ENCODE results near the gene PNMT.
A peak's percentile ranks its signal among the peaks of the same experiment; 100 is the strongest.

PNMT gene

DNA sequence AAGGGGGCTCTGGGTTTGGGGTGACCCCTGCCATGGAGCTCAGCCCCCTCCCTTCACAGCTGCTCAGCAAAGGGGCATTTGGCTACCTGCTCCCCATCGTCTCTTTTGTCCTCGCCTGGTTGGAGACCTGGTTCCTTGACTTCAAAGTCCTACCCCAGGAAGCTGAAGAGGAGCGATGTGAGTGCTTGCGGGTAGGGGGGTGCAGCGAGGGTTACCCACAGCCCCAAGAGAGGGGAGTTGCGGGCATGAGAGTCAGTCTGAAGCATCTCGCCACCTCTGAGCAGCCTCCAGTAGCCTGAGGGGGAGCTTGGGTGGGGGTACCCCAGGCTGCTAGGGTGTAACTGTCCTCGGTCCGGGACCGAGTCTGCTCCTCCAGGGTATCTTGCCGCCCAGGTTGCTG lies 9.9 kb upstream of the PNMT start:
- DNase-seq, result no peak

DNA sequence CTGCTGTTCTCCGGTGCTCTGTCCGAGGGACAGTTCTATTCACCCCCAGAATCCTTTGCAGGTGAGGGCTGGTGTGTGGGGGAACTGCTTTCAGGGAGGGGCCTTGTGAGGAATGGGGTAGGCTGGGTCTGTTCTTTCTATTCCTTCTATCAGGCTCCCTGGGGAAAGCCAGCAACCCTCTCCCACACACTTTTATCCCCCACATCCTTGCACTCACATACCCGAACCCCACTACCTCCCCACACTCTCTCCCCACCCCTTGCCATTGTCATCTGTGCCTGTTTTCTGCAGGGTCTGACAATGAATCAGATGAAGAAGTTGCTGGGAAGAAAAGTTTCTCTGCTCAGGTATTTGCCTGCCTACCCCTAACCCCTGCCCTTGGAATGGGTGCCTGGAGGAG lies 9.5 kb upstream of the PNMT start:
- DNase-seq, result no peak

DNA sequence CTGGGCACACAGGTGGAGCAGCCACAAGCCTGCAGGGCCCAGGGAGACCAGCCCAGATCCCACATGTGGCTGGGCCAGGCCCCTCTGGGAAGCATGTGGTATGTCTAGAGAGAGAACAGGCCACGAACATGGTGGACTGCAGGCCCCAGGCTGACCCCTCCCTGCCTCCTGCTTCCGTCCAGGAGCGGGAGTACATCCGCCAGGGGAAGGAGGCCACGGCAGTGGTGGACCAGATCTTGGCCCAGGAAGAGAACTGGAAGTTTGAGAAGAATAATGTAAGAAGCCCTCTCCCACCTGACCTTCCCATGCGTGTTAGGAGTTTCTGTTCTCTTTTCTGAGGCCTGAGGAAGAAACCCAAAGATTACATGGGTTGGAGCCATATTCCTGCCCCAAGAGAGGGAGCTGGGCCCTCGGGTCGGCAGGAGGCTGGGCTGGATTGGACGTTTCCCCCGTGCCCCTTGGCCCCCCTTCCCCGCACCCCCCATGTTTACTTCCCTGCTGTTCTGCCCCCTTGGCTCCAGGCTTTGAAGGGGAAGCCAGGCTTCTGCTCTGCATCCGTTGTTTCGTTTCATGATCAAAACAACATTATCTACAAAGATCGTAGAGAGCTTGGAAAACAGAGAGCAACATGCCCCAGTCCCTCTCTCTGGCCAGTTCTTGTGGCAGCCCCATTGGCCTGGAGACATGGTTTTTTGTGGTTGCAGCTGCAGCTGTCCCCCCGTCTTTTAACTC lies 8.8 kb upstream of the PNMT start:
- DNase-seq, result no peak

DNA sequence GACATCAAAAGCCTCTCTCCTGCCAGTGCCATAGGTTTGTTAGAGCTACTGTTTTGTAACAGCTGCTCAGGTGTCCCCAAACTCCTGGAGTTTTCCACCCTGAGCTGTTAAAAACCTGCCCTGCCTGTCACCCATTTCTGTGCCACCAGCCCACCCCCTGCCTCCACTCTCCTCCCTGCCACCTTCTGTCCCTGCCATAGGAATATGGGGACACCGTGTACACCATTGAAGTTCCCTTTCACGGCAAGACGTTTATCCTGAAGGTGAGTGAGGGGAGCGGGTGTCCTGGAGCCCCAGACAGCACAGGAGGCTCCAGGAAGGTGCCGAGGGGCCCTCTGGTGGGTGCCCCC lies 8.3 kb upstream of the PNMT start:
- DNase-seq, result no peak

DNA sequence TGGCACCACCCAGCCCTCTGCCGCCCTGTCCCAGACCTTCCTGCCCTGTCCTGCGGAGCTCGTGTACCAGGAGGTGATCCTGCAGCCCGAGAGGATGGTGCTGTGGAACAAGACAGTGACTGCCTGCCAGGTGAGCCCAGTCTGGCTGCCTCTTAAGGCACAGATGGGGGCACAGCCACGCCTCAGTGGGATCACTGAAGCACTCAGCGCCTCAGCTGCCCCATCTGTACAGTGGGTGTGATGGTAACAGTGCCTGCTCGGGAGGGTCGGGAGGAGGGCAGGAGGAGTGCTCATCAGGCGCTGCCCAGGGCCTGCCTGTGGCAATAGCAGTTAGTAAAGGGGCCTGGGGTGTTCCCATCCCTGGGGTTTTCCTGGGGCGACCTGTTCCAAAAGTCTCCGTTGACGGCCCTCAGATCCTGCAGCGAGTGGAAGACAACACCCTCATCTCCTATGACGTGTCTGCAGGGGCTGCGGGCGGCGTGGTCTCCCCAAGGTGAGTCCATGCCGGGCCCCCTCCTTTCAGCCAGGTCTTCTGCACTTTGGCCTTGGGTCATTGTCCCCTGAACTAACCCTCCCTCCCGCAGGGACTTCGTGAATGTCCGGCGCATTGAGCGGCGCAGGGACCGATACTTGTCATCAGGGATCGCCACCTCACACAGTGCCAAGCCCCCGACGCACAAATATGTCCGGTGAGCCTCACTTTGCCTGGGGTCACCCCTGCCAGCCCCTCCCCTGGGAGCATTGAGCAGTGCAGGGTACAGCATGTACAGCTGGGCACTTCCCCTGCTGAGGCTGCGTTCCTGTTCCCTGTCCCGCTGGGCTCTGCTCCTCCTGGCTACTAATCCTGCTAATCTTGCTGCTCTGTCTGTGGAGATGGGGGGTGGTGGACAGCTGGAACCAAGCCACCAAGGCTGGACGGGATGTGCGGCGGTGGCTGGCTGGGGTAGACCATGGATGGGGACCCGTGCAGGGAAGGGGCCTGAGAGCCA lies 7.6 kb upstream of the PNMT start:
- DNase-seq, result no peak

DNA sequence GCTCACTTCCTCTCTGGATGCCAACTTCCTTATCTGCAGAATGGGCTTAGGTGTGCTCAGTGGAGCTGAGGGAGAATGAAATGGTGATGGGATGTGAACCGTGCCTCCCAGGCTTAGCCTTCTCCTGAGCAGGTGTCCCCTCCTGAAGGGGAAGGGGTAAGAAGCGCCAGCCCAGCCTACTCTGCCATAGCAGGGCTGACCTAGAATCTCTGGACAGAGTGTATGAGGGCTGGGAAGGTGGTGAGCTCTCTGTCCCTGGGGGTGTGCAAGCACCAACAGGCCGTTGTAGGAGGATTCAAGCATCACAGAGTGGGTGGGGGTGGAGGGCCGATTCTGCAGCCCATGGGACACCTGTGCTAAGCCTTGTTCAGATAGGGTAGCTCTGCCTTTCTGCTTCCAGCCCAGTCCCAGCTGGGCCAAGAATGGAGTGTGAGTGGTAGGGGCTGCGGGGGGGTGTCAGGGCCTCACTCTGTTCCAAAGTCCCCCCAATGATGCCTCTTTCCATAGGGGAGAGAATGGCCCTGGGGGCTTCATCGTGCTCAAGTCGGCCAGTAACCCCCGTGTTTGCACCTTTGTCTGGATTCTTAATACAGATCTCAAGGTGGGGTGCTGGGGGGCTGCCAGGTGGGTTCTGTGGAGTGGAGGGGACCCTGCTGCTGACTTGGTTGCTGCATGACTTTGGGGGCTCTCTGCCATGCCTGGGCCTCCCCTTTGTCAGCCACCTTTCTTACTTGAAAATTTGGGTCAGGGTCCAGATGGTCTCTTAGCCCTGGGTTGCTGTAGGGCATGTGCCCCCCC lies 6.3 kb upstream of the PNMT start:
- no peak for DNase-seq

DNA sequence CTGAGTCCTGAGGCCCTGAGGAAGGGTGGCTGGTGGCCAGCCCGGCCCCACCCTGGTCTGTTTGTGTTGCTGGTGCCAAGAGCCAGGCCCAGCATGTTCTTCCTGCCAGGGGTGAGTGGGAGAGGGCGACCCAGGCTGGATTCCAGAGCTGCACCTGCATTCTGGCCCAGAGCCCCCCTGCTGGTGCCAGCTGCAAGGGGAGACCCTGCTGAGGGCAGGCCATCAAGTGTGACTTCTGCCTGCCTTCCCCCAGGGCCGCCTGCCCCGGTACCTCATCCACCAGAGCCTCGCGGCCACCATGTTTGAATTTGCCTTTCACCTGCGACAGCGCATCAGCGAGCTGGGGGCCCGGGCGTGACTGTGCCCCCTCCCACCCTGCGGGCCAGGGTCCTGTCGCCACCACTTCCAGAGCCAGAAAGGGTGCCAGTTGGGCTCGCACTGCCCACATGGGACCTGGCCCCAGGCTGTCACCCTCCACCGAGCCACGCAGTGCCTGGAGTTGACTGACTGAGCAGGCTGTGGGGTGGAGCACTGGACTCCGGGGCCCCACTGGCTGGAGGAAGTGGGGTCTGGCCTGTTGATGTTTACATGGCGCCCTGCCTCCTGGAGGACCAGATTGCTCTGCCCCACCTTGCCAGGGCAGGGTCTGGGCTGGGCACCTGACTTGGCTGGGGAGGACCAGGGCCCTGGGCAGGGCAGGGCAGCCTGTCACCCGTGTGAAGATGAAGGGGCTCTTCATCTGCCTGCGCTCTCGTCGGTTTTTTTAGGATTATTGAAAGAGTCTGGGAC lies 5.5 kb upstream of the PNMT start:
- DNase-seq, result peak; percentile 41

DNA sequence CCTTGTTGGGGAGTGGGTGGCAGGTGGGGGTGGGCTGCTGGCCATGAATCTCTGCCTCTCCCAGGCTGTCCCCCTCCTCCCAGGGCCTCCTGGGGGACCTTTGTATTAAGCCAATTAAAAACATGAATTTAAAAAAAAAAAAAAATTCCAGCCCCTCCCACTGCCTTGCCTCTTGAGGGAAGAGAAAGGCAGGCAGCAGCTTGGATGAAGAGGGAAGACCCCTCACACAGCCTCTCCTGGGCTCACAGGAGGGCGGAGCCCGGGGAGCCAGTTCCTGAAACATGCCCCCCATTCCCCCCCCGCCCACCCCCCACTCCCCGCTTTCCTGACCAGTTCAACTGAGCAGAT lies 4.9 kb upstream of the PNMT start:
- no peak for DNase-seq

DNA sequence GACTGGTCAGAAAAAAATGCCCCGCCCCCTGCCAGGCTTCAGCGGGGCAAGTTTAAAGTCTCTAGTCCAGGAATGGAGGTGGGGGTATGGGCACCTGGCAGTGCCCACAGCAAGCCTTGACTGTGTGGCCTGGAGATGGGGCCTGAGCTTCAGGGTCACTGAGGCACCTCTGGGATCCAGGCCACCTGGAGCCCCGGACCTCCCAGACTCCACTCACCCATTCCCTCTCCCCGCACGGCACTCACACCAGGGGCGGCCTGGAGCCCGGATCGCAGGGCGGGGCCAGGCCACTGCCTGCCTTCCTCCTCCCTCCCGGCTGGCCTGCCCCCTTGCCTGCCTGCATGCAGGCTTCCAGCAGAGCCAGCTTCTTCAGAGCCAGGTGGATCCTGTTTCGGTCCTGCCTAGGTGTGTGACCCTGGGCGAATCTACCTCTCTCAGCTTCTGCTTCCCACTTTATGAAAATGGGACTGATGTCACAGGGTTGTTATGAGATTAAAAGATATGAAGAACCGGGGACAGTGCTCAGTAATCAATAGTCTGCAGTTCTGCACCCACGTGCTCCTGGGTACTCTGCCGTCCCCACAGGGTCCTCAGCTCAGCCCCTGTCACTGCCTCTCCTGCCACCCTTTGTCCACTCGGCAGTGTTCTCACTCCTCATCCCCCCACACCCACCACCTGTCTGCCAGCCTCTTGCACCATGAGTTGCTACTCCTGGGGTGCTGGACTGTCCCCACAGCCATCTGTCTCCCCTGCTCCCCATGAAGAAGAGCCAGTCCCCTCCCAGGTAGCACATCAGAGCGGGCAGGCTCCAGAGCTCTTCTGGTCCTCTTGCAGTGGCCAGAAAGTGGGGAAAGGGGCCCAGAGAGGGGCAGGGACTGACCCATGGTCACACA lies 4.3 kb upstream of the PNMT start:
- DNase-seq, result no peak

DNA sequence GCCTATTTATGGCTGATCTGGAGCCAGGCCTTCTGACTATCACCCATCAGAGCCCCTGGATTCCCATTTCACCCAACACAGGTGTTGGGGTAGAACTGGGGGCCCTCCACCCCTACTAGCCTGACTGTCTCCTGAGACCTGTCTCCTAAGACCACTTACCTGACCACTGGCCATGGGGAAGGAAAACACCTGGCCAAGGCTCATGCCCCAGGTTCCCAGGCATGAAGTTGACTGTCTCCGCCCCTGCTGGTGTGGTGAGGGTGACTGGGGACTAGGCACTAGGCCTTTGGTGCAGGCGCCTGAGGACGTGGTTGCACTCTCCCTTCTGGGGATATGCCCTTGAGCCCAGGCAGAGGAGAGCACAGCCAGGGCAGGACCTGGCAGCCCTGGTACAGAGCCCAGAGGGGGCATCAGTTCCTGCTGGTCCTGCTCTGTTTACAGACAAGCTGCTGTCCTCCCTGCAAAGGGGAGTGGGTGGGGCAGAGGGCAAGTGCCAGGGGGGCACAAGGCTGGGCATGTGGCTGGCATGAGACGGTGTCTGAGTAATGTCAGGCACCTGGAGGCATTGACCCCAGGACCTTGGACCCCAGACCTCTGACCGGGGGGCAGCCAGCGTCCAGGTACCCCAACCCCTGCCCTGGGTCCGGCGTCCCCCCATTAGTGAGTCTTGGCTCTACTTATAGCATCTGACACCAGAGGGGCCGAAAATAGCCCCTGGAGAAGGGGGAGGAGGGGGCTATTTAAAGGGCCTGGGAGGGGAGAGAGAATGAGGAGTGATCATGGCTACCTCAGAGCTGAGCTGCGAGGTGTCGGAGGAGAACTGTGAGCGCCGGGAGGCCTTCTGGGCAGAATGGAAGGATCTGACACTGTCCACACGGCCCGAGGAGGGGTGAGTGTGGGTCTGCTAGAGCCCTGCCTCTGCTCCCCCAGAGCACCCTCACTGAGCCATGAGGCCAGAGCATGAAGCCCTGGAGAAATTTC lies 3.4 kb upstream of the PNMT start, which contains the start of gene TCAP:
TSS of gene TCAP (plus strand) at position 769 of the 981 bp plus-strand sequence. CDS start at position 780, 11 bp downstream.
- no peak for DNase-seq

DNA sequence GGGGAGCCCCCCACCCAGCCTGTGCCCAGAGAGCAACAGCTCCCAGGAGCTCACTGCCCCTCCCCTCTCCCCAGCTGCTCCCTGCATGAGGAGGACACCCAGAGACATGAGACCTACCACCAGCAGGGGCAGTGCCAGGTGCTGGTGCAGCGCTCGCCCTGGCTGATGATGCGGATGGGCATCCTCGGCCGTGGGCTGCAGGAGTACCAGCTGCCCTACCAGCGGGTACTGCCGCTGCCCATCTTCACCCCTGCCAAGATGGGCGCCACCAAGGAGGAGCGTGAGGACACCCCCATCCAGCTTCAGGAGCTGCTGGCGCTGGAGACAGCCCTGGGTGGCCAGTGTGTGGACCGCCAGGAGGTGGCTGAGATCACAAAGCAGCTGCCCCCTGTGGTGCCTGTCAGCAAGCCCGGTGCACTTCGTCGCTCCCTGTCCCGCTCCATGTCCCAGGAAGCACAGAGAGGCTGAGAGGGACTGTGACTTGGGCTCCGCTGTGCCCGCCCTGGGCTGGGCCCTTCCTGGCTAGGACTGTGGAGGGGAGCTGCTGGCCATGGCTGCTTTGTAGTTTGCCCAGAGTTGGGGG lies 2.5 kb upstream of the PNMT start:
- peak; percentile 74 for DNase-seq

DNA sequence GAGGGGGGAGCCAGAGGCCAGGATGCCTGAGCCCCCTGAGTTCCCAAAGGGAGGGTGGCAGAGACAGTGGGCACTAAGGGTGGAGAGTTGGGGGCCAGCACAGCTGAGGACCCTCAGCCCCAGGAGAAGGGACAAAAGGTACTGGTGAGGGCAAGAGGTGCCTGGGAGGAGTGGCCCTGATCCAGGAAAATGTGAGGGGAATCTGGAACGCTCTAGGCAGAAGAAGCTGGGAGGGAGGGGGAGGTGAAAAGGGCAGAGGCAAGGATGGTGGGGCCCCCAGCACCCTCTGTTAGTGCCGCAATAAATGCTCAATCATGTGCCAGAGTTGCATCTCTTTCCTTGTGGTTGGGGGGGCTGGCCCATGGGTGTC lies 2.0 kb upstream of the PNMT start:
- DNase-seq, result no peak

DNA sequence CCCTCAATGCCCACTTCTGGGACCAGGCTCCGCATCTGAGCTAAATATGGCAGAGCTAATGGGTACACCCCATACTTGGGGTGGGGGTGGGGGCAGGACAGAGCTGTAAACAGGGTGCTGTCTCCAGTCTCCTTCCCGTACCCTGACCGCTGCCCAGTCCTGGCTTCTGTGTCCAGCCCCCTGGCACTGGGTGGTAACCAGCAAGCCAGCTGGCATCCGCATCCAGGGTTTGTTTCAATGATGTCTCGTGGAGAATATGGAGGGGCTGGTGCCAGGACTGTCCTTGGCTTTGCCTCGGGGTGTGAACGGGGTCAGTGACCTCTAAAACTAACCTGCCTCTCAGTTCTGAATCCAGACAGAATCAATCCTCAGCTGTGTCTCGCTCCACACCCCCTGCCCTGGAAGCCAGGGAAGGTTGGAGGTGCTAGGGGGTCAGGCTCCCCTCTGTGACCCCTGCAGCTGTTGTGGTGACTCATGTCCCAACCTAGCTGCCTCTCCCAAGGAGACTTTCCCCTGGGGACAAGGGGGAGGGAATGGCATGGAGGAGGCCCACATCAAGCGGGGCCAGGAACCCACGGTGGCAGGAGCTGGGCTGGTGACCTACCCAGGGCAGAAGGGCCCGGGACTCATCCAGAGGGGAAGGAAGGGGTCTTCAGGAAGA lies 1.5 kb upstream of the PNMT start:
- no peak for DNase-seq

DNA sequence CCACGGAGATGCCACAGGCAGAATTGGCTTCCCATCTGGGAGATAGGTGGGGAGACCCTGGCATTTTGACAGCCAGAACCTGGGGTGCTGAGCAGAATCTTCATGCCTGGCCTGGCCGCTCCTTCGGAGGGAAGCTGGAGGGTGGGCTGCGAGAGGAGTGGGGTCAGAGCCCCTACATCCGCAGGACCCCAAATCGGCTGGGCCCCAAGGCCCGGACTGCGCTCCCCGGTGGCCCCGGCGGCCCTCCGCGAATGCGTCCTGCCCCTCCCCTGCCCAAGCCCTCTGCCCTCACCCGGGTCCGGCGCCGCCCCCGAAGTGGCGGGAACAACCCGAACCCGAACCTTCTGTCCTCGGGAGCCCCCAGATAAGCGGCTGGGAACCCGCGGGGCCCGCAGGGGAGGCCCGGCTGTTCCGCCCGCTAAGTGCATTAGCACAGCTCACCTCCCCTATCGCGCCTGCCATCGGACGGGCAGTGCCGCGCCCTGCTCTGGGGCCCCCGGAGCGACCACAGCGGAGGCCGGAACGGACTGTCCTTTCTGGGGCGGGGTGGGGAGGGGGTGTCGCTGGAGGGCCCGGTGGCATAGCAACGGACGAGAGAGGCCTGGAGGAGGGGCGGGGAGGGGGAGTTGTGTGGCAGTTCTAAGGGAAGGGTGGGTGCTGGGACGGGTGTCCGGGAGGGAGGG lies 850 bp upstream of the PNMT start:
- no peak for DNase-seq

DNA sequence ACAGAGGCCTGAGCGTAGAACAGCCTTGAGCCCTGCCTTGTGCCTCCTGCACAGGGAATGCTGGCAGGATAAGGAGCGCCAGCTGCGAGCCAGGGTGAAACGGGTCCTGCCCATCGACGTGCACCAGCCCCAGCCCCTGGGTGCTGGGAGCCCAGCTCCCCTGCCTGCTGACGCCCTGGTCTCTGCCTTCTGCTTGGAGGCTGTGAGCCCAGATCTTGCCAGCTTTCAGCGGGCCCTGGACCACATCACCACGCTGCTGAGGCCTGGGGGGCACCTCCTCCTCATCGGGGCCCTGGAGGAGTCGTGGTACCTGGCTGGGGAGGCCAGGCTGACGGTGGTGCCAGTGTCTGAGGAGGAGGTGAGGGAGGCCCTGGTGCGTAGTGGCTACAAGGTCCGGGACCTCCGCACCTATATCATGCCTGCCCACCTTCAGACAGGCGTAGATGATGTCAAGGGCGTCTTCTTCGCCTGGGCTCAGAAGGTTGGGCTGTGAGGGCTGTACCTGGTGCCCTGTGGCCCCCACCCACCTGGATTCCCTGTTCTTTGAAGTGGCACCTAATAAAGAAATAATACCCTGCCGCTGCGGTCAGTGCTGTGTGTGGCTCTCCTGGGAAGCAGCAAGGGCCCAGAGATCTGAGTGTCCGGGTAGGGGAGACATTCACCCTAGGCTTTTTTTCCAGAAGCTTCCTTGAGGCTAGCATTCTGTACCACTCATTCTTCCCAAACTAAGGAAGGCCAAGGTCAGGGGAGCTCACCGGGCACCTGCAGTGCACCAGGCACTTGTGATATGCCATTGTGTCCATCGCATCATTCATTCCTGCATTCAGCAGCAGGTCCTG lies 1.9 kb downstream of the PNMT start:
- no peak for DNase-seq

DNA sequence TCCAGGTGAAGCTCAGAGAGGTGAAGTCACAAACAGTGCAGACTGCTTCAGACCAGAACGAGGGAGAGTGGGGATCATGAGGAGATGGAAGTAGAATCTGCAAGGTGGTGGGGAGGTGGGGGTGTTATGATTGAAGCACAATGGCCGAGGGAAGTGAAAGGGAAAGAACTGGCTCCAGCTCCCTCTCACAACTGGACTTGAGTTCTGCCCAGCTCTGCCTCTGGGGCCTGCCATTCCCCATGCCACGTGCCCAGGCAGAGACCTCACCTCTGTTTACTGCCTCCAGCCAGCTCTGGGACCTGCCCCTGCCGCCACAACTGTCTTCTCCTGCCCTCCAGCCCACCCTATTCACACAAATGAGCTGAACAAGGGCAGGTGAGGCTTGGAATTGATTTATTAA lies 2.5 kb downstream of the PNMT start:
- no peak for DNase-seq

DNA sequence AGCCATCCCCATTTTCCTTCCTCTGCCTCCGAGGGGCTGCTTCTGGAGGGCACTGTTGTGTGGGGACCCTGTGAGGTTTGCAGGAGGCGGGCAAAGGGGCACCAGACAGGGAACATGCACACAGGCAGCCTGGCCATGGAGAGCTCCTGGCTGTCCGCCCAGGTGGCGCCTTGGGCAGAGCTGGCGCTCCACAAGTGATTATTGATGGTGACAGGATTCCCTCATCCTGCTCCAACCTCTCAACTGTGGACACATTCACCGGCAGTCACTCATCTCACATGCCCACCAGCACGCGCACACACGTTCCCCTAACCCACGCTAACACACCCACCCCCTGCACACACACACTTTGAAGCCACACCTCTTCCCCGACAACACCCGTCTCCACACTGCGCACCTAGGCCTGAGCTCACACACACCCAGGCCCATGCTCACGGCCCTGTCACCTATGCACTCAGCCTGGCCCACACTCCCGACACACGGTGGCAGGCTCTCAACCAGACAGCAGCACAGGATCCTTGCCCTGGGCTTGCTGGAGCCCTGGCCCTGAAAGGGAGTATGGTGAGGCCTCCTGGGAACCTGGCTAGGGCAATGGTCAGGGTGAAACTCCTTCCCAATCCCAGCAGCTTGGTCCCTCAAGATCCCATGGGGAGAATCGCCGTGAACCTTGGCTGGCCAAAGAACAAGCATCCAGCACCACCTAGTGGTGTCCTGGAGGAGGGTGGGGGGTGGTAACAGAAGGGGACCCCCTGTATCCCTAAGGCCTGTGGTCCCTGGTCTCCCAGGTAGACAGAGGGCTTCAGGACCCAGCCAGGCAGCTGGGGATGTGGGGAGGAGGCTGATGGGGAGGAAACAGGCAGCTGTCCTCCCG lies 3.6 kb downstream of the PNMT start:
- DNase-seq, result peak; percentile 42

Data from COR-L47 (cell line).